HG02798 (cell line): Measurements from ENCODE around the gene ATP11A.
A peak's percentile ranks its signal among the peaks of the same experiment; 100 is the strongest.
"Not testable (repeated sequence)": the region's sequence is repeated elsewhere in the genome, so short reads cannot be mapped to it uniquely, and the experiment has no call there.

Experiments used
- ATAC-seq: cut with Tn5 transposase; IDR thresholded peaks from one replicate; pipeline ENCODE4 v1.9.1; 2021; ENCODE audit warnings: mild to moderate bottlenecking; ENCODE audit not compliant: unreplicated experiment, poor library complexity

The ATP11A gene

DNA sequence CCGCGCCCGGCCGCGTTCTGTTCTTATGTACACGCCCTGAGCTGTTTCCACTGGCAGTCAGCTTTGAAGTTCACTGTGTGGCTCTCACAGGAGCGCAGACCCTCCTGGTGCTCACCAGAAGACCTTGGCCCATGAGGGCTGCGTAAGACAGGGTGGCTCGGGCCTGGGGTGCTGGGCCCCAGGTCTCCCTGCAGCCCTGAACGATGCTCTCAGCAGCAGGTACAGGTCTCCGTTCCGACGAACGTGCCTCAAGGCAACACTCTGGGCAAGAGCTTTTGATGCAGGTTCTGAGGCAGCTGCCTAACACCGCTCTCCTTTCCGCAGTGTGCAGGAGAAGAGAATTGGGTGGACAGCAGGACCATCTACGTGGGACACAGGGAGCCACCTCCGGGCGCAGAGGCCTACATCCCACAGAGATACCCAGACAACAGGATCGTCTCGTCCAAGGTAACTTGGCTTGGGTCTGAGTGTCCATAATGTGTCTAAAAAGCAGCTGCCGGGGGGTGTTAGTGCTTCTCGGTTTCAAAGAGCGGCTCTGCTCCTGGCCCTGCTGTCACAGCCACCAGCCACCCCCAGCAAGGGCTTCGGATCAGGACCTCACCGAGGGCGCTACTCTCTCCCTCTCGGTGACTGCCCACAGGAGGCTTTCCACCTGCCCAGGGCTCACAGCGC is 95.1 kb downstream of the ATP11A start:
- ATAC-seq = no peak

DNA sequence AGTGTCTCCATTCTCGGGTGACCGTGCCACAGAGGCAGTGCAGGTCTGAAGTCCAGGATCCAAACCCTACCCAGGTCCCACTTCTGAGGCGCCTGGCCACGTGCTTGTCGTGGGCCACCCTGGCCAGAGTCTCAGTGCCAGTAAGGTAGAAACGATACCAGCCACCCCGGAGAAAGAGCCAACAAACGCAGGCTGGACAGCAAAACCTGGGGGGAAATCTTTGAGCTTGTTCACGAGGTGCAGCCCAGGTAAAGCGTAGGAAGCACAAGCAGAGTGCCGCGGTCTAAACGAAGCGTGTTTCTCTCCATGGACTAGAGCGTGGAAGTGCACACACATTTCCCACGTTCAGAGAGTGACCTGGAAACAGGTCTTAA is 95.6 kb downstream of the ATP11A start:
- no peak for ATAC-seq

DNA sequence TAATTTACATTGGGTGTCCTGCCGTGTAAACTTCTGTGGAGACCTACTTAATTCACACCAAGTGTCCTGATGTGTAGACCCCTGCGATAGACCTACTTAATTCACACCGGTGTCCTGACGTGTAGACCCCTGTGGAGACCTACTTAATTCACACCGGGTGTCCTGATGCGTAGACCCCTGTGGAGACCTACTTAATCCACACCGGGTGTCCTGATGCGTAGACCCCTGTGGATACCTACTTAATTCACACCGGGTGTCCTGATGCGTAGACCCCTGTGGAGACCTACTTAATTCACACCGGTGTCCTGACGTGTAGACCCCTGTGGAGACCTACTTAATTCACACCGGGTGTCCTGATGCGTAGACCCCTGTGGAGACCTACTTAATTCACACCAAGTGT is 97.0 kb downstream of the ATP11A start:
- not testable (repeated sequence) for ATAC-seq

DNA sequence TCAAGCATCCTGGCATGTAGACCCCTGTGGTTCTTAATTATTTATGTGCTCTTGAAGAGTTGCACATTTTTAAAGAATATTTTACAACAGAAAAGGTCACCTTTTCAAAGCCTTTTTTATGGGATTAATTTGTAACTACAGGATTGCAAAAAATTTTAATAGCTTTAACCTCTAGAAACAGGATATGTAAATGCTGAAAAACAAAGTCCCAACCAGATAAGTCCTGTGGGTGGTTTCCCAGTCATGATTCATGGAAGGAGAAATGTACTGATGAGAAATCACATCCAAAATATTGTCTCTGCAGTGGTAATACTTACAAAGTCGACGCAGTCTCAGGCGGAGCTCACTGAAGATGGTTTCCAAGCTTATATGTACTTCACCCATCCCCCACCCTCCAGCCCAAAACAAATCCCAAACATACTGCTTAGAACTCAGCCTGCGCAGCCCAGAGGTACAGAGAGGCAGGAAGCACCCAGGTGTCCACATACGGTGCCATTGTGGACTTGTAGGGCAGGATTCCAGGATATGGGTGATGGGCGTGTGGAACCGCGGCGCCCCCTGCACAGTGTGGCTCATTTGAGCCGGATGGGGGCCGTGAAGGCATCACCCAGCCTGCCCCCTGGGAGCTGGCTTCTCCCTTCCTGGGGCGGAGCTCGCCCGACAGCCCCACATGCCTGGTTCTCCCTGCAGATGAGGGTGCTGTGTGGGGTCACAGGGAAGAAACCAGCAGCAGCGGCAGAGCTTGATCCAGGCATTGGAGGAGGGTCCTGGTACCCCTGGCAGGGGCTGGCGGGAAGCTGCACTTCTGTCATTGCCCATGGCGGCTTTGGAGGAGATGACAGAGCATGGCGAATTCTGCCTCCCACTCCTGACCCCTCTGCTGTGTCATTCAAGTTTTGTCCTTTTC is 101.2 kb downstream of the ATP11A start:
- no peak for ATAC-seq

DNA sequence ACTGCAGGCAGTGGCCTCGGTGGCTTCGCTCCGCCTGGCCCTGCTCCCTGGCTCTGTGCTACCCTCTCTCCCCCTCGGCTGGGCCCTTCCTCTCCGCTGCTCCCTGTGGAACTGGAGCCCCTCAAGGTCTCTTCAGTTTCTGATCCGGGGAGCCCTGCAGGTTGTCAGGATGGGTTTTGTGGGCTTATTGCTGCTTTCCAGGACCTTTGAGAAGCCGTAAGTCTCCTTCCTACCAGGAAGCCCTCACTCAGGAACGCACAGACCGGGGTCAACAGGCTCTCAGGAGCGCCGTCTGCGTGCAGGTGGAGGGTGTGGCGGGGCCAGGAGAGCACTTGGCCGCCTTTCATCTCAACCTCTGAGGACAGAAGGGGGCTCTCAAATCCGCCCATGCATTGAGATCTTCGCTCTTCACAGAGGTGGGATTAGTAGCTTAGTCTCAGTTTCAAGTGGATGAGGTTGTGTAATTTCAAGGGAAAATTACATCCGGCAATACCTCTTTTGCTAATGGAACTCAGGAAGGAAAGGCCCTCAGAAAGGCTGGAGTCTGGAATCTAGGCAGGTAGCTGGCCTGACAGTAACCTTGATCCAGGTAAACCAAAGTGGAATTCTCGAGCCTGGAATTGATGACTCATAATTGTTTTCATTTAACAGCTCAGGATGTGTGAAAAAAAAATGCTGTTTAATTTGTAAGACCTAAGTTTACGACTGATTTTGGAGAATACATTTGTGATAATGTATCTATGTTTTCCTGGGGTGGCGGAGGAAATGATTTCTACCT is 102.0 kb downstream of the ATP11A start:
- no peak for ATAC-seq

DNA sequence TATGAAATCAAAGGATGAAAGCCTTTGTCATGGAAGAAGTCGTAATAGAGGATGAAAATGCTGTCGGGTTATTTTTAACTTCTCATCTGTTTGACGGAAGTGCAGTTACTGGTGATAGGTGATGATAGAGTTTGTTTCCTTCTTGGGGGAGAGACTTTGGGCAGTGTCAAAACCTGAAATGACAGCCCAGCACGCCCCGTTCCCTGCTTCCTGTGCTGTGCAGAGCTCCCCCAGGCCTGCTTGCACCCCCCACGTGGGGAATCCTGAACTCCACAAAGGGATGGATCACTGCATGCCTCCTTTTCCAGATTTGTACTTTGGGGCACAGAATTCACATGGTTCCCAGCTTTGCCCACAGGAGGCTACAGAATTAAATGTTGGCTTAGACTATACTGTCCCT is 102.7 kb downstream of the ATP11A start:
- ATAC-seq = no peak

DNA sequence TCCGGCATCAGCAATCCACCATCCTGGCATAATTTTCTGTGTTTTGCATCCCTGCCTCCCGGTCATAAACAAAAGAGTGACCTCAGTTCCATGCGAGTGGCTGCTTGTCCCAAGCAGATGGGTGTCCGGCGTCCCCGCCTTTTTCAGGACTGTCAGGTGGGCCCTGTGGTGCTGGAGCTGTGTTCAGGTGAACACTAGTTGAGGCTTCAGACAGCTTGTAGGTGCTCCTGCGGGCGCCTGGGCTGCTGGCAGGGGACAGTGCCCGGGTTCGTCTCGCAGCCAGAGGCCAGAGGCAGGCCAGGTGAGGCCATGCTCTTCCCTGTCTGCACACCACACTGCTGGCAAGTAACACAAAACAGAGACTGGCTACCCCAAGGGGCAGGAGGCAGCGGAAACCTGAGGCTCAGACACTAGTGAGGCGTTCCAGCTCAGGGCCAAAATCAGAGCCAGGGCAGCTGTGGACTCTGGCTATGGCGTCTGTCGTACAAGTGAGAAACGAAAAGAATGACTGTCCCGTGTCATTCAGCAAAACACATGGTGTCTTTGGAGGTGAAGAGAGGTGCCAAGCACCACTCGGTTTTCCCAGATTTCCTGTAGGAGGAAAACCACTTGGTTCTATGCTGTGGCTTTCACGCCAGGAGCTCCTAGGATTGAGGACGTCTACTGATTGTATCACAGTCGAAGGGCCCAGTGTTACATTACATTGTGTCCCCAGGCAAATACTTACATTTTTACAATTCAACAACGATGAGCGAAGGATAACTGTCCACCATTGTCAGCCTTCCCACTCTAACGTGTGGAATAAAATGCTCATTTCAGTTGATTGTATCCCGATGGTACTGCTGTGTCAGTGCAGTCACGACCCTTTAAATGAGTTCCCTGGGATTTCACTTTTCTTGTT is 104.0 kb downstream of the ATP11A start:
- no peak for ATAC-seq

DNA sequence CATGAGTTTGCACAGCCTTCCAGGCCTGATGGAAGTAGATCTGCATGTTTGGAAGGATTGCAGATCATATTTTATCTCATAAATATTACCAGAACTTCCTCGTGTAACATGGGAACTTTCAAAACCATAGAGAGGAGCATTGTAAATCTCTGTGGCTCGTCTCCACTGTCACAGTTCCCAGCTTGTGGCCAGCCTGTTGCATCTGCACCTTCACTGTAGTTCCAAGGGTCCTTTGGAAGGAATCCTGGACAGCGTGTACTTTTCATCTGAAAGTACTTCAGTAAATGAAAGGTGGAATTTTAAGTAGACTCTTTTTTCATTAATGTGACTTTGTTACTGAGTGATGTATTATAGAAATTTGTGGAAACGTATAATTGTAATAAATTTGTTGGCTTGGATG is 105.4 kb downstream of the ATP11A start:
- no peak for ATAC-seq

DNA sequence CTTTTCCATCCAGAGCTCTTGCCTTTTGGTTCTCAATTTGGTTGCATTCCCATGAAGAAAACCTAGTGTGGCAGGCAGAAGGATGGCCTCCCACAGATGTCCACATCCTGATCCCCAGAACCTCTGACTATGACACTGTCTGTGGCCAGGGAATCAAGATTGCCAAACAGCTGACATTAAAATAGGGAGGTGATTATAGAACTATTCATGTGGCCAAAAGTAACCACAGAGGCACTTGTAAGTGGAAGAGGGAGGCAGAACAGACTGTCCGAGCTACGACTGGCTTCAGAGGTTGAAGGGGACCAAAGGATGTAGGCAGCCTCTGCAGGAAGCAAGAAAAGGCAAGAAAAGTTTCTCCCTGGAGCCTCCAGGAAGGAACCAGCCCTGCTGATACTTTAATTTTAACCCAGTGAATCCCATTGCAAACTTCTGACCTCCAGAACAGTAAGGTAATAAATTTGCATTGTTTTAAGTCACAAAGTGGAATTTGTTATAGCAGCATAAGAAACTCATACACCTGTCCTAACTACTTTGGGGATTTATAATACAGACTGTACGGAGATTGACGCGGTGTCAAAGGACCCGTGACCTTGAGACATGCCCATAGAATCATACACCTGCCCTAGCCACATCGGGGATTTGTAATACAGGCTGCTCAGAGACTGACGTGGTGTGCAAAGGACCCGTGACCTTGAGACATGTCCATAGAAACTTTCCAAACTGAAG is 106.5 kb downstream of the ATP11A start:
- ATAC-seq = no peak

DNA sequence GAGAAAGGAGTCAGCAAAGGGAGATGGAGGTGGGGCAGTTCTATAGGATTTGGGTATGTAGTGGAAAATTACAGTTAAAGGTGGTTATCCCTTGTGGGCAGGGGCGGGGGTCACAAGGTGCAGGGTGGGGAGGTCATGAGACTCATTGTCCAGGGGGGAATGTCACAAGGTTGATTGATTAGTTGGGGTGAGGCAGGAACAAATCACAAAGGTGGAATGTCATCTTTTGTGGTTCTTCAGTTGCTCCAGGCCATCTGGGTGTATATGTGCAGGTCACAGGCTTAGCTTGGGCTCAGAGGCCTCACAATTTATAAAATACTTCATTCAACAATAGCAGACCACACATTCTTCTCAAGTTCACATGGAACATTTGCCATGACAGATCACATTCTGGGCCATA is 109.6 kb downstream of the ATP11A start:
- ATAC-seq = no peak

DNA sequence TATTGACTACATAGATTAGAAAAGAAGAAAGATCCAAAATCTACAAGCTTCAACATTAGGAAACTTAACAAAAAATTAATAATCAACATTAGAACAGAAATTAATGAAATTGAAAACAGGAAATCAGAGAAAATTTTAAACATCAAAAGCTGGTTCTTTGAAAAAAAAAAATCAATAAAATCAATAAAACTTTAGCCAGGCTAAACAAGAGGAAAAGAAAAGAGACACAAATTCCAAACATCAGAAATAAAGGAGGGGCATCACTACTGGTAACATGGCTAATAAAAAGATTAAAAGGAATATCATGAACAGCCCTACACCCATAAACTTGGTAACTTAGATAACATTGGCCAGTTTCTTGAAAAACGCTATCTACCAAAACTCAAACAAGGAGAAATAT is 110.2 kb downstream of the ATP11A start:
- no peak for ATAC-seq

DNA sequence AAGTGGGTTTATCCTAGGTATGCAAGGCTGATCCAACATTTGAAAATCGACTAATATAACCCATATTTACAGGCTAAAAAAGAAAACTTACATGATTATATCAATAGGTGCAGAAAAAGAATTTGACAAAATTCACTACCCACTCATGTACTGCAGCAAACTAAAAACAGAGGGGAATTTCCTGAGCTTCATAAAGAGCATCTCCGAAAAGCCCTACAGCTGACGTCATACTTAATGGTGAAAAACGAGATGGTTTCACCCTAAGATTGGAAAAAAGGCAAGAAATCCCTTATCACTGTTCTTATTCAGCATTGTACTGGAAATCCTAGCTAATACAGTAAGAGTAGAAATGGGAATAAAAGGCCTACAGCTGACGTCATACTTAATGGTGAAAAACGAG is 111.0 kb downstream of the ATP11A start:
- ATAC-seq = not testable (repeated sequence)

DNA sequence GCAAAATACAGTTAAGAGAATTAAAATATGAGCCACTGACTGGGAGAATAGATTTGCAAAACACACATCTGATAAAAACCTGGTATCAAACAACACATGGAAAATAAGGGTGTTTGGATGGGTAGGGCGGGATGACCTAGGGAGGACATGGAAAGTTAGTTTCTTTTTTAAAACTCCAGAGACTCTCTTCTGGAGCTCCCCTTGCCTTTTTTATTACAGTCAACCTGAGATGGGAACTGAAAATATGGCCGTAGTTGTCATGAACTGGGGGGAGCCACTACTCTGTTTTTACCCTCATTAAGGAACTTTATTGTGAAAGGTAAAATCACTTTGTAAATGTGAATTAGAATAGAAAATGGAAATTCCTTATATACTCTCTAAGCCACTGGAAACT is 113.0 kb downstream of the ATP11A start:
- peak; percentile 51 for ATAC-seq

DNA sequence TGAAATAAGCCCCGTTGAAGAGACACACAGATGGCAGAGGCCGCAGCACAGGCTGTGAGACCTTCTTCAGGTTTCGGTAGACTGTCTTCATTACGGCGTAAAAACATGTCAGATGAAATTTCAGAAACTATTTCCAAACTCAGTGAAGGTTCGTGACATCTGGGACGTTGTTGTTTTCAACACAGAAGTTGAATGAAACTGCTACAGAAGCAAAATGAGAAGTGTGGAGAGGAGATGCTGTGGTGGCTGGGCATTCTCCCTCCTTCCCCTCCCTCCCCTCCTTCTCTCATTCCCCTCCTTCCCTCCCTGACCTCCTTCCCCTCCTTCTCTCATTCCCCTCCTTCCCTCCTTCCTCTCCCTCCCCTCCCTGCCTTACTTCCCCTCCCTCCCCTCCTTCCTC is 113.6 kb downstream of the ATP11A start:
- peak; percentile 74 for ATAC-seq

DNA sequence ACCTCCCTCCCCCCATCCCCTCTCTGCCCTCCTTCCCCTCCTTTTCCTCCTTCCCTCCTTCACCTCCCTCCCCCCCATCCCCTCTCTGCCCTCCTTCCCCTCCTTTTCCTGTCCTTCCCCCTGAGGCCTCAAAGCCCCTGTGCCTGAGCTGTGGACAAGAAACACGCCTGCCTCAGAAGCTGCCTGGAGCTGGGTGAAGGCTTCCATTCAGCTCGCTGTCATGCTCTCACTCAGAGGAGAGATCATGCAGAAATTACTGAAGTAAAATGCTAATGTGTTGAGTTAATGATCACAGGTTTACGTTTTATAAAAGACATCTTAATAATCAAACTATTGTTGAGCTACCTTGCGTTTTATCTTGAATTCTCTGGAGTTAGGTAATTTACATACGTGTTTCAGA is 114.5 kb downstream of the ATP11A start:
- no peak for ATAC-seq

DNA sequence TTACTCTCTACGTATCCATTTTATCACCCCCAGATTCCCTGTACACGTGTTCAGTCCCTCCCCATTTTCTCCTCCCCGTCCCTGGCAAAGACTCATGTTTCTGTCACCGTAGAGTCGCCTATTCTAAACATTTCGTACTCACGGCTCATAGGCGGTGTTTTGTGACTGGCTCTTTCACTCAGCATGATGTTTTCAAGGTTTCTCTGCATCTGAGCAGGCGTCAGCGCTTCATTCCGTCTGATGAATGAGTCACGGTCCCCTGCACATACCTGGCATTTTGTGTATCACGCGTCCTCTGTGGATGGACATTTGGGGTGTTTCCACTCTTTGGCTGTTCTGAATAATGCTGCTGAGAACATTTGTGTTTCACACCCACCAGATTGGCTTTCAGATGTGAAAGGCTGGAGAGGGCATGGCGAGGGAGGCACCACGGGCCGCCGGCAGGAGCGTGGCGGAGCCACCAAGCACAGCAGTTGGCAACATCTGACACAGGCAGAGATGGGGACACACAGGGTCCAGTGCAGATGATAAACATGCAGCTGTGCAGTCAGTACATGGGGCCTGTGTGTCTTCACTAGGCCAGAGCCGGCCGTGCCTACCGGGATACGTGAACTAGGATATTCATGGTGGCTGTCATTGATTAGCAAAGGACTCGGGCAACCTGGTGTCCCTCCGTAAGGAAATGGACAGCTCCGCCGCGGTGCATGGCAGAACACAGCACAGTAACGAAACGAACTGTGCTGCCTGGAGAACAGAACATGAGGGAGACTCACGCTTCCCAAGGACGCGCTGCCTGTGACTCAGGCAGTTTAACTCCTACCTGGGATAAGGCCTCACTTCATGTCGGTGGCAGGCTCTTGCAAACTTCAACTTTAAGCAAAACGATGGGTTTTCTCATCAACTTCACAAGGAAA is 117.2 kb downstream of the ATP11A start:
- ATAC-seq = no peak

DNA sequence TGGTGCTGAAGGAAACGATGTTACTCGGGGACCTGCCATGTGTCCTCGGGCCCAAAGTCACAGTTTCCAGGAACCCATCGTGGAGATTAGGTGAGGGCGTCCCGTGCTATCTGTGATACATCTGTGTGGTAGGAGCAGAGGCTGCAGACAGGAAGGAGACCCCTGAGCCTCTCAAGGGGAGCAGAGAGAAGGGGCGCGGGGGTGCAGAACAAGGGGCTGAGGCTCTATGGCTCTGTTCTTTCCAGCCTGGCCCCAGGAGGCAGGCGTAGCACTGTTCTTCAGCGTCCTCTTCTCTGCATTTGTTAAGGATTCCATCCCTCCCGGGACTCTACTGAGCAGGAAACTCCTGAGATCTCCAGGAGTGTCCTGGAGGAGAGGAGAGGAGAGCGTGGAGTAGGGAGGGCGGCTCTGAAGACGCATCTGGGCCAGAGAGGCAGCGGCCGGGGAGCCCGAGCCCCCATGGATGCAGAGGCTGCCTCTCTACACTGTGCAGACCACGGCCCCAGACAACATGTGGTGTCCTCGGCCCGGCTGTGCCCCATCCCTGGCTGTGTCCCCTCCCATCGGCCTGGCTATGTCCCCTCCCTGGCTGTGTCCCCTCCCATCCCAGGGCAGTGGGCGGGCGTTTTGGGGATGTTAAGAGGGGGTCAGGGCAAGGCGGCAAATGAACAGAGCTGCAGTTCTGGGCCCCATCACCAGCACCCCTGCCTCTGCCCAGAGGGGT is 118.0 kb downstream of the ATP11A start:
- ATAC-seq = no peak
